Endothelial cell of umbilical vein (primary cell): ENCODE measurements around the gene RIBC2.

ENCODE experiments used
- EZH2 ChIP-seq: IDR thresholded peaks from 2 replicates; pipeline ENCODE4 v1.6.1; 2012; ENCODE audit warnings: borderline replicate concordance, low read depth, mild to moderate bottlenecking, moderate library complexity, low read length, inconsistent platforms; ENCODE audit not compliant: severe bottlenecking
- FOS ChIP-seq: IDR thresholded peaks from 2 replicates; pipeline ENCODE4 v1.6.1; 2011; ENCODE audit warnings: mild to moderate bottlenecking, low read length, moderate library complexity, borderline replicate concordance; ENCODE audit not compliant: insufficient read depth
- GATA2 ChIP-seq: IDR thresholded peaks from 2 replicates; pipeline ENCODE4 v1.7.0; 2011; ENCODE audit warnings: low read depth, mild to moderate bottlenecking, moderate library complexity, mixed read lengths, low read length; ENCODE audit not compliant: insufficient read length, insufficient read depth
- JUN ChIP-seq: IDR thresholded peaks from 2 replicates; pipeline ENCODE4 v1.6.1; 2011; ENCODE audit warnings: borderline replicate concordance, low read depth; ENCODE audit not compliant: insufficient read length, insufficient read depth
- MYC ChIP-seq: IDR thresholded peaks from one replicate; pipeline ENCODE4 v1.6.1; 2011; ENCODE audit warnings: mild to moderate bottlenecking, low read depth, low read length
- POLR2A ChIP-seq: IDR thresholded peaks from 2 replicates; pipeline ENCODE4 v1.6.1; 2012; ENCODE audit warnings: low read depth, mild to moderate bottlenecking, control low read depth, low read length
- POLR2AphosphoS5 ChIP-seq: IDR thresholded peaks from 2 replicates; pipeline ENCODE4 v1.6.1; 2012; ENCODE audit warnings: low read depth, mild to moderate bottlenecking, control low read depth, low read length, moderate library complexity; ENCODE audit not compliant: insufficient read depth
- TF ChIP-seq, protein P1 (sequence below), 2 donors: IDR thresholded peaks; 1 replicate in 1 of 2; 2 replicates in 1 of 2; pipeline ENCODE4 v1.5.1; 2011; ENCODE audit warnings: low read length in 2 of 2, mild to moderate bottlenecking in 2 of 2, moderate library complexity in 2 of 2, control low read depth in 1 of 2, inconsistent platforms in 1 of 2, low read depth in 1 of 2; ENCODE audit not compliant: insufficient read depth in 1 of 2; ENCODE audit errors: extremely low read depth in 1 of 2
- TF ChIP-seq, protein P2 (sequence below): IDR thresholded peaks from 2 replicates; pipeline ENCODE4 v1.6.1; 2011; ENCODE audit not compliant: insufficient read depth, insufficient read length

DNA sequence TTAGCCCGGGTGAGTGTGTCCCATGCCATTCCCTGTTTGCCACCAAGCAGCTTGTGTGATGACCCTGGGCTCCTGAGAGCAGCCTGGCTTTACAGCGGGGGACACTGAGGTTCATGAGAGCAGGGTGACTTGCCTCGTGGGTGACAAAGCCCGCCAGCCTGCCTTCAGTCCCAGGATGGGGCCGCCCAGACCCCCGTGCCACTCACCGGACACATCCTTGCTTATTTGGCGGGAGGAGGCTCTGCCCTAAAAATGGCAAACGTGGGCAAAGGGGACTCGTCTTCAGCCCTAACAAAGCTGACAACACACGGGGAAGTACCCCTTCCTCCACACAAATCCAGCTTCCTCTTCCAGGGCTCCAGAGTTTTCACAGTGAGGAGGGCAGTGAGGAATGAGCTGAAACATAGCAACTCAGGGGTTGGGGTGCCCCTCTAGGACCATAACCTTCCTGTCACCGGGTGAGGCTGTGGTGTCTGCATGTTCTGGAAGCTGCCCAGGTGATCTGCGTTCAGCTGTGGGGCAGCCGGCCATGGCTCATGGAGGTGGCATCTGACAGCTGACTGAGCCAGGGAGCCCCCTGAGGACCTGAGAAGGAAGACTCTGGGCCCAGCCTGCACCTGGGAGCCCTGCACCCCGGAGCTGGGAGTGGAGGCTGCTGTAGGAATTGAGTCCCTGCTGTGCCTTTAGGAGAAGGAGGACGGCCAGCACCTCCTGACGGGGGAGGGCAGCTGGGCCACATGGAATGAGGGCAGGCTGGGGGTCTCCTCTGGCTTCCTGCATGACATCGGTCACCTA, 16.7 kb downstream of the RIBC2 start:
- TF ChIP-seq, protein P1, sequence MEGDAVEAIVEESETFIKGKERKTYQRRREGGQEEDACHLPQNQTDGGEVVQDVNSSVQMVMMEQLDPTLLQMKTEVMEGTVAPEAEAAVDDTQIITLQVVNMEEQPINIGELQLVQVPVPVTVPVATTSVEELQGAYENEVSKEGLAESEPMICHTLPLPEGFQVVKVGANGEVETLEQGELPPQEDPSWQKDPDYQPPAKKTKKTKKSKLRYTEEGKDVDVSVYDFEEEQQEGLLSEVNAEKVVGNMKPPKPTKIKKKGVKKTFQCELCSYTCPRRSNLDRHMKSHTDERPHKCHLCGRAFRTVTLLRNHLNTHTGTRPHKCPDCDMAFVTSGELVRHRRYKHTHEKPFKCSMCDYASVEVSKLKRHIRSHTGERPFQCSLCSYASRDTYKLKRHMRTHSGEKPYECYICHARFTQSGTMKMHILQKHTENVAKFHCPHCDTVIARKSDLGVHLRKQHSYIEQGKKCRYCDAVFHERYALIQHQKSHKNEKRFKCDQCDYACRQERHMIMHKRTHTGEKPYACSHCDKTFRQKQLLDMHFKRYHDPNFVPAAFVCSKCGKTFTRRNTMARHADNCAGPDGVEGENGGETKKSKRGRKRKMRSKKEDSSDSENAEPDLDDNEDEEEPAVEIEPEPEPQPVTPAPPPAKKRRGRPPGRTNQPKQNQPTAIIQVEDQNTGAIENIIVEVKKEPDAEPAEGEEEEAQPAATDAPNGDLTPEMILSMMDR (IDR thresholded peaks at IDR 0.05; ENCODE audit: extremely low read depth in 1 of 2, insufficient read depth in 1 of 2, low read depth in 1 of 2, low read length in 2 of 2), result no peak
- TF ChIP-seq POLR2A (no peak), JUN (no peak), EZH2 (no peak), GATA2 (no peak), POLR2AphosphoS5 (no peak), MYC (no peak), FOS (no peak)
- TF ChIP-seq, protein P2, sequence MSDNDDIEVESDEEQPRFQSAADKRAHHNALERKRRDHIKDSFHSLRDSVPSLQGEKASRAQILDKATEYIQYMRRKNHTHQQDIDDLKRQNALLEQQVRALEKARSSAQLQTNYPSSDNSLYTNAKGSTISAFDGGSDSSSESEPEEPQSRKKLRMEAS, result no peak
